KMS-11 (cell line): ENCODE results near the gene UBE2R2.

Source experiments
- H2AFZ ChIP-seq: fragments of 200-600 bp; sonication (generic); 2 replicates; pipeline ENCODE4 v1.6.1; 2016; ENCODE audit warnings: antibody characterized with exemption, mixed run types, low read depth
- H3K27ac ChIP-seq: fragments of 200-600 bp; sonication (generic); 2 replicates; pipeline ENCODE4 v1.6.1; 2016; ENCODE audit warnings: mild to moderate bottlenecking, mixed run types
- H3K27me3 ChIP-seq: fragments of 200-600 bp; sonication (generic); 2 replicates; pipeline ENCODE4 v1.6.1; 2017; ENCODE audit warnings: mild to moderate bottlenecking, low read depth, mixed run types, moderate library complexity; ENCODE audit not compliant: insufficient read depth
- H3K36me3 ChIP-seq: fragments of 200-600 bp; sonication (generic); 2 replicates; pipeline ENCODE4 v1.6.1; 2017; ENCODE audit warnings: mild to moderate bottlenecking, mixed run types; ENCODE audit not compliant: insufficient read depth
- H3K4me1 ChIP-seq: fragments of 200-600 bp; sonication (generic); 2 replicates; pipeline ENCODE4 v1.6.1; 2016; ENCODE audit warnings: mild to moderate bottlenecking, low read depth, mixed run types; ENCODE audit not compliant: poor library complexity, severe bottlenecking
- H3K4me2 ChIP-seq: fragments of 200-600 bp; sonication (generic); 2 replicates; pipeline ENCODE4 v1.7.0; 2016; ENCODE audit warnings: mild to moderate bottlenecking, mixed run types
- H3K4me3 ChIP-seq: fragments of 200-600 bp; sonication (generic); IDR thresholded peaks from 2 replicates; pipeline ENCODE4 v1.6.1; 2017; ENCODE audit warnings: low read depth, low read length, mixed read lengths; ENCODE audit not compliant: insufficient read depth
- H3K79me2 ChIP-seq: fragments of 200-600 bp; sonication (generic); 2 replicates; pipeline ENCODE4 v1.6.1; 2016; ENCODE audit warnings: low read depth, mixed run types; ENCODE audit not compliant: insufficient read depth
- H3K9ac ChIP-seq: fragments of 200-600 bp; sonication (generic); 2 replicates; pipeline ENCODE4 v1.6.1; 2016; ENCODE audit warnings: mild to moderate bottlenecking, mixed run types
- H4K20me1 ChIP-seq: fragments of 200-600 bp; sonication (generic); 2 replicates; pipeline ENCODE4 v1.6.1; 2016; ENCODE audit warnings: mild to moderate bottlenecking, mixed run types; ENCODE audit not compliant: insufficient read depth
- TF ChIP-seq, protein P1 (sequence below): fragments of 200-600 bp; sonication (generic); conservative IDR thresholded peaks from 2 replicates; pipeline ENCODE4 v1.6.1; 2017; ENCODE audit warnings: low read depth, mild to moderate bottlenecking, antibody characterized with exemption, low read length, moderate library complexity, mixed read lengths

UBE2R2 gene

DNA sequence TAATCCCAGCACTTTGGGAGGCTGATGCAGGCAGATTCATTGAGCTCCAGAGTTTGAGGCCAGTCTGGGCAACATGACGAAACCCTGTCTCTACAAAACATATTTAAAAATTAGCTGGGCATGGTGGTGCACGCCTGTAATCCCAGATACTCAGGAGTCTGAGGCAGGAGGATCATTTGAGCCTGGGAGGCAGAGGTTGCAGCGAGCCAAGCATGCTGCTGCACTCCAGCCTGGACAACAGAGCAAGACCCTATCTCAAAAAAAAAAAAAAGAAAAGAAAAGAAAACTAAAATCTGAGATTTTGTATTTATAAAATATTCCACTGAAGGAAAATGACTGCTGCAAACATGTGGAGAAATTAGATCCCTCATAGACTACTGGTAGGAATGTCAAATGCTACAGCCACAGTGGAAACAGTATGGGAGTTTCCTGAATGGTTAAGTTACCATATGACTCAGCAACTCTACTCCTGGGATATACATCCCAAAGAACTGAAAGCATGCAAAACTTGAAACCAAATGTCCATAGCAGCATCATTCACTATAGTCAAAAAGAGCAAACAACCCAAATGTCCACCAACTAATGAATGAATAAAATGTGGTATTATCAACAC, 125.6 kb downstream of the UBE2R2 start:
- TF ChIP-seq, protein P1, sequence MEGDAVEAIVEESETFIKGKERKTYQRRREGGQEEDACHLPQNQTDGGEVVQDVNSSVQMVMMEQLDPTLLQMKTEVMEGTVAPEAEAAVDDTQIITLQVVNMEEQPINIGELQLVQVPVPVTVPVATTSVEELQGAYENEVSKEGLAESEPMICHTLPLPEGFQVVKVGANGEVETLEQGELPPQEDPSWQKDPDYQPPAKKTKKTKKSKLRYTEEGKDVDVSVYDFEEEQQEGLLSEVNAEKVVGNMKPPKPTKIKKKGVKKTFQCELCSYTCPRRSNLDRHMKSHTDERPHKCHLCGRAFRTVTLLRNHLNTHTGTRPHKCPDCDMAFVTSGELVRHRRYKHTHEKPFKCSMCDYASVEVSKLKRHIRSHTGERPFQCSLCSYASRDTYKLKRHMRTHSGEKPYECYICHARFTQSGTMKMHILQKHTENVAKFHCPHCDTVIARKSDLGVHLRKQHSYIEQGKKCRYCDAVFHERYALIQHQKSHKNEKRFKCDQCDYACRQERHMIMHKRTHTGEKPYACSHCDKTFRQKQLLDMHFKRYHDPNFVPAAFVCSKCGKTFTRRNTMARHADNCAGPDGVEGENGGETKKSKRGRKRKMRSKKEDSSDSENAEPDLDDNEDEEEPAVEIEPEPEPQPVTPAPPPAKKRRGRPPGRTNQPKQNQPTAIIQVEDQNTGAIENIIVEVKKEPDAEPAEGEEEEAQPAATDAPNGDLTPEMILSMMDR, result no peak
- H3K4me3 ChIP-seq, result no peak overlapping the region
- H3K4me2 ChIP-seq, result no peak overlapping the region
- no peak overlapping the region for H3K9ac ChIP-seq
- peaks cover 15% of the 10 kb centered on the region for H3K4me1 ChIP-seq
- H3K27ac ChIP-seq, result no peak overlapping the region
- H3K79me2 ChIP-seq, result no peaks in the 10 kb centered on the region
- no peaks in the 10 kb centered on the region for H4K20me1 ChIP-seq
- H3K36me3 ChIP-seq, result peaks cover 3% of the 10 kb centered on the region; the same call in 1 of the 2 replicates
- no peak overlapping the region for H2AFZ ChIP-seq
- H3K27me3 ChIP-seq, result no peaks in the 10 kb centered on the region

DNA sequence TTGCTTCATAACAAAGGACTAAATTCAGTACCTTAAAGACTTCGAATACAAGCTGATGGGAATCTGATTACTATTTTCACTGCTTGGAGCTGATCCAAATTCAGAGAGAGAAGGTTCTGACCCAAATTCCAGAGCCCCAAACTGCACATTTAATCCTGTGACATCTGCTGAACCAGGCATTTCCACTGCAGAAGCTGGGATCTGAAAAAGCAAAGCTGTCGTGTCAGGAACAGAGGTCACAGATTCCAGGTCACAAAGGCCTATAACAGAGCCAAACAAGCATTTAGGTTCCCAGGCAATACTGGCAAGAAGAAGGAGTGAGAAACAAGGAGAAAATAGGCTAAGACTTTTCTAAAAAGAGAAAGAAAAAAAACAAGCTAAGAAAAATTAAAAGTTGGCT, 126.4 kb downstream of the UBE2R2 start:
- H3K79me2 ChIP-seq, result no peaks in the 10 kb centered on the region
- peaks cover 6% of the 10 kb centered on the region; the same call in 1 of the 2 replicates for H3K36me3 ChIP-seq
- H2AFZ ChIP-seq, result no peak overlapping the region
- TF ChIP-seq, protein P1, result no peak
- H3K4me1 ChIP-seq, result peaks cover 15% of the 10 kb centered on the region
- H3K4me3 ChIP-seq, result no peak overlapping the region
- no peak overlapping the region for H3K27ac ChIP-seq
- no peak overlapping the region for H3K9ac ChIP-seq
- no peak overlapping the region for H3K4me2 ChIP-seq
- no peaks in the 10 kb centered on the region for H3K27me3 ChIP-seq
- no peaks in the 10 kb centered on the region for H4K20me1 ChIP-seq

DNA sequence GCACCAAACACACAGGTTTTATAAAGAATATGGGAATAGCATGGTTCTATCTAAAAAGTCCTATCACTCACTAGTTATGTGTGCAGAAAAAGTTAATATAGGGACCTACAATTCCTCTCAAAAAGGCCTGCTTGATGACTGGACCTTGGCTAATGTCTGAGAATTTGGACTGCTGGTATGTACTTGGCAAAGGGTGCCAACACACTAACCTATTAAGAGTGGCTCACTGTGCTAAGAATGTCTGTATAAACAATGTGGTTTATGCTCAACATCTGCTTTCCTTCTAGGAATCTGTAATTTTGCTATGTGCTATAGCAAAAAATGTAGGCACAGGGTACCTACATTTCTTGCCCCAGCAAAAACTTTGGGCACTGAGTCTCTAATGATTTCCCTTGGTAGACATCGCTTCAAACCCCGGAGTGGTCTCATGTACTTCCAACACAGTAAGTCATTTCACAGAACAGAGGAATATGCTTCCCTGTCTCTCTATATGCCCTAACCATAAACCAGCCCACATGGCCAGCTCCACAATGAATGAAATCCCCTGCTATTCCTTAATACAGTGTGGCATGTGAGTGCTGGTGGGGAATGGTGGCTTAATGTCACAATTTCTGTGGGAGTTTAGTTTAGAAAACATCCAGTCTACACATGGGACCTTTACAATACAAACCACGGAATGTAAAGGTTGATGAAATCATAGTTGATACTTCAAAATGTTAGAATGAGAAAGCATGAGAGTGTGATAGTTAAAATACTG, 130.0 kb downstream of the UBE2R2 start:
- Histone ChIP-seq H3K27ac (no peak overlapping the region), H3K79me2 (no peaks in the 10 kb centered on the region), H3K4me1 (peaks cover 22% of the 10 kb centered on the region), H3K4me2 (no peak overlapping the region), H3K36me3 (peaks cover 8% of the 10 kb centered on the region; the same call in 1 of the 2 replicates), H3K4me3 (no peak overlapping the region), H3K27me3 (no peaks in the 10 kb centered on the region), H2AFZ (no peak overlapping the region), H4K20me1 (no peaks in the 10 kb centered on the region), H3K9ac (no peak overlapping the region)
- TF ChIP-seq, protein P1, result no peak

DNA sequence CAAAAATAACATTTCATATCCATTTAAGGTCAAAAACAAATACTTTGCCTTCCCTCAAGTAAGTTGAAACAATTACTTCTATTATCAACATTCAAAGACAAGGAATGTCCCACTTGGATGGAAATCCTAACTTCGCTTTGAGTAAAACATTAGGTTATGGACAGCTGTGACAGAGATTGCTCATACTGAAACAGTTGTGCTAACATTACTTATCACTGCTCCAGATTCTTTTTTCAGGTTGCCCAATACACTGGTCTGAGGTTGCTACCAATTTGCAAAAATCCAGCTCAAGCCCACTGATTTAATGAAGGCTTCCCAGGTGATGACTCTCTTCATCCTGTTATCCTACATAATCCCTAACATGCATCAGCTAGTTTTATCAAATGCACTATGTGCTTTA, 133.4 kb downstream of the UBE2R2 start:
- Histone ChIP-seq H2AFZ (no peak overlapping the region), H3K27me3 (no peaks in the 10 kb centered on the region), H3K36me3 (peaks cover 11% of the 10 kb centered on the region; the same call in 1 of the 2 replicates), H3K4me2 (no peak overlapping the region), H3K9ac (no peak overlapping the region), H4K20me1 (no peaks in the 10 kb centered on the region), H3K79me2 (no peaks in the 10 kb centered on the region), H3K4me3 (no peak overlapping the region), H3K27ac (no peak overlapping the region), H3K4me1 (peaks cover 7% of the 10 kb centered on the region)
- TF ChIP-seq, protein P1, result no peak
